Endothelial cell (in vitro differentiated cells): Measurements from ENCODE around the gene TRAF3. TPM values are rescaled to one million over a fixed set of nuclear protein-coding genes. Genes with fewer than 3 reads are reported as not detected.

Source experiments
- DNase-seq: peaks from one replicate; pipeline ENCODE4 v3.0.0; 2021; ENCODE audit warnings: low spot score
- H3K27ac Mint-ChIP-seq: one replicate; pipeline ENCODE4 v1.8.0; 2021; ENCODE audit warnings: mixed read lengths, inconsistent platforms; ENCODE audit not compliant: unreplicated experiment
- H3K27me3 Mint-ChIP-seq: one replicate; pipeline ENCODE4 v1.8.0; 2021; ENCODE audit warnings: mild to moderate bottlenecking, moderate library complexity, mixed read lengths, inconsistent platforms; ENCODE audit not compliant: unreplicated experiment
- H3K36me3 Mint-ChIP-seq: one replicate; pipeline ENCODE4 v1.8.0; 2021; ENCODE audit warnings: mild to moderate bottlenecking, low read depth, mixed read lengths, inconsistent platforms; ENCODE audit not compliant: unreplicated experiment
- H3K4me1 Mint-ChIP-seq: one replicate; pipeline ENCODE4 v1.8.0; 2021; ENCODE audit warnings: mild to moderate bottlenecking, mixed read lengths, inconsistent platforms; ENCODE audit not compliant: unreplicated experiment
- H3K4me3 Mint-ChIP-seq: one replicate; pipeline ENCODE4 v1.8.0; 2021; ENCODE audit warnings: mild to moderate bottlenecking, mixed read lengths, inconsistent platforms; ENCODE audit not compliant: unreplicated experiment
- H3K9me3 Mint-ChIP-seq: one replicate; pipeline ENCODE4 v1.8.0; 2021; ENCODE audit warnings: mixed read lengths, inconsistent platforms; ENCODE audit not compliant: unreplicated experiment
- CTCF ChIP-seq: fragments of 200-600 bp; sonication (generic); IDR thresholded peaks from one replicate; pipeline ENCODE4 v1.5.0; 2021; ENCODE audit warnings: antibody characterized with exemption; ENCODE audit not compliant: unreplicated experiment
- total RNA-seq: library from RNA; stranded (reverse); fragmentation: NEBNext Ultra II Directional; extraction: Animal tissue kit (Norgen Biotek cat#: 25700); gene quantifications from one replicate; pipeline ENCODE4 v1.2.1, GENCODE V29; 2021; ENCODE audit not compliant: unreplicated experiment

TRAF3 gene
- total RNA-seq, 1 donor from 2014 or later = 9.7 TPM

GRCh38 chr14:102955636-102956408 lies 178.6 kb downstream of the TRAF3 start:
- Mint-ChIP-seq H3K36me3 (peaks cover 49% of the 10 kb centered on the region), H3K27ac (no peak overlapping the region), H3K4me3 (peak overlapping the region; percentile 49), H3K27me3 (peaks cover 17% of the 10 kb centered on the region), H3K4me1 (no peaks in the 10 kb centered on the region), H3K9me3 (no peaks in the 10 kb centered on the region)
- TF ChIP-seq CTCF = no peak
- no peak for DNase-seq

DNA sequence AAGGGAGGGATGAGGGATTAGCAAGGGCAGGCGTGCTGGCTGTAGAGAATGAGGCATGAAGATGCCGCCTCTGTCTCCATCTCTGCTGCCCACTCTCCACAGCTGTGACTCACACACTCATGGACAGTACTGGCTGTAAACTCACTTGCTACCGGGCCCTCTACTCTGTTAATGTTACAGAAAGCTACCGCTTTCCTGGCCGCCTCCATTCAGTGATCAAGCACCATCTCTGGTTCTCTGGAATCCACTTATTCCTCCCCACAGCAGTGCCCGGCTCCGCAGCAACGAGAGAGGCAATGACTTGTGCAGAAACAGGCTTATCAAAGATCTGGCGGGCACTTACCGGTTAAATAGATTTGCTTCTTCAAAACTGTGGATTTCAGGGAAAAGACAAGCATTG lies 180.0 kb downstream of the TRAF3 start:
- Mint-ChIP-seq H3K4me1 (no peaks in the 10 kb centered on the region), H3K27ac (no peak overlapping the region), H3K9me3 (no peaks in the 10 kb centered on the region), H3K27me3 (peaks cover 14% of the 10 kb centered on the region), H3K4me3 (no peak overlapping the region), H3K36me3 (peaks cover 37% of the 10 kb centered on the region)
- TF ChIP-seq CTCF = no peak
- no peak for DNase-seq

DNA sequence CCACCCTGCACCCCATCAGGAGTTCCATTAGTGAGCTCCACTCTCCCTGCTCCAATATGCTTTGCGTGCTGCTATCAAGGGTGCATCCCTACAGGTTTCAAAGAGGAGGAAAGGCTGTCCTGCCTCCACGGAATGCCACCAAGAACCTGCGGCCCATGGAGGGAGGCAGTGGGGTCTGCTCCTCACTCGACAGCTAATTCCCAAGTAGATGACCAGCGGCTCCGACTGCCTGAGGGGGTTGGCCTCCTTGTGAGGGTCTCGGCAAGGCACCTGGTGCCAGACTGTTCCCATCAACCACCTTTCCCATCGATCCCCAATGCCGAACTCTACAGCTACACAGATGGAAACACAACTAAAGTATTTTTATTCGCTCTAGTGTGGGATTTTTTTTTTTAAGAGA lies 181.2 kb downstream of the TRAF3 start:
- Mint-ChIP-seq H3K9me3 (no peaks in the 10 kb centered on the region), H3K27ac (peak overlapping the region; percentile 61), H3K4me3 (peak overlapping the region; percentile 74), H3K27me3 (peaks cover 10% of the 10 kb centered on the region), H3K36me3 (peaks cover 38% of the 10 kb centered on the region), H3K4me1 (no peaks in the 10 kb centered on the region)
- no peak for TF ChIP-seq CTCF
- no peak for DNase-seq

Other genes starting within 250 kb of the TRAF3 start
- gene RCOR1, start 184.8 kb upstream of the TRAF3 start, total RNA-seq = 51.6 TPM
- not detected for gene AMN, start 145.2 kb downstream of the TRAF3 start, total RNA-seq